Karpas-422 (cell line): Measurements from ENCODE around the gene PTPRK. TPM values are rescaled to one million over a fixed set of nuclear protein-coding genes. Genes with fewer than 3 reads are reported as not detected.

Experiments used
- DNase-seq: peaks from one replicate; pipeline ENCODE4 v3.0.0-alpha.2; 2015
- H2AFZ ChIP-seq: fragments of 200-600 bp; sonication (generic); 2 replicates; pipeline ENCODE4 v1.6.1; 2014; ENCODE audit warnings: antibody characterized with exemption, low read length, mixed read lengths
- H3K27ac ChIP-seq: fragments of 200-600 bp; sonication (generic); 2 replicates; pipeline ENCODE4 v1.5.1; 2014; ENCODE audit warnings: mild to moderate bottlenecking, low read length, moderate library complexity
- H3K27me3 ChIP-seq: fragments of 200-600 bp; sonication (generic); 2 replicates; pipeline ENCODE4 v1.6.1; 2014; ENCODE audit warnings: low read length, mixed read lengths
- H3K36me3 ChIP-seq: fragments of 200-600 bp; sonication (generic); 2 replicates; pipeline ENCODE4 v1.6.1; 2014; ENCODE audit warnings: low read length, mixed read lengths; ENCODE audit not compliant: insufficient read depth
- H3K4me1 ChIP-seq: fragments of 200-600 bp; sonication (generic); 2 replicates; pipeline ENCODE4 v1.6.1; 2014; ENCODE audit warnings: mild to moderate bottlenecking, low read length, mixed read lengths
- H3K4me2 ChIP-seq: fragments of 200-600 bp; sonication (generic); 2 replicates; pipeline ENCODE4 v1.6.1; 2014; ENCODE audit warnings: low read length, low read depth, mild to moderate bottlenecking; ENCODE audit not compliant: poor library complexity, severe bottlenecking
- H3K4me3 ChIP-seq: fragments of 200-600 bp; sonication (generic); 2 replicates; pipeline ENCODE4 v1.5.1; 2014; ENCODE audit warnings: mild to moderate bottlenecking, antibody characterized with exemption, low read length, mixed read lengths
- H3K79me2 ChIP-seq: fragments of 200-600 bp; sonication (generic); 2 replicates; pipeline ENCODE4 v1.6.1; 2014; ENCODE audit warnings: mild to moderate bottlenecking, low read length, mixed read lengths
- H3K9ac ChIP-seq: fragments of 200-600 bp; sonication (generic); 2 replicates; pipeline ENCODE4 v1.6.0; 2014; ENCODE audit warnings: low read length
- H3K9me2 ChIP-seq: fragments of 200-600 bp; sonication (generic), shearing (Covaris generic); replicated peaks from 2 replicates; pipeline ENCODE4 v1.6.0; 2014; ENCODE audit warnings: mild to moderate bottlenecking, low read length, moderate library complexity; ENCODE audit not compliant: insufficient read depth
- H3K9me3 ChIP-seq: fragments of 300-700, 200-600 bp; sonication (generic); 2 replicates; pipeline ENCODE4 v1.6.1; 2014; ENCODE audit warnings: low read length, mixed read lengths
- H4K20me1 ChIP-seq: fragments of 200-600 bp; sonication (generic); 2 replicates; pipeline ENCODE4 v1.6.1; 2014; ENCODE audit warnings: mild to moderate bottlenecking, antibody characterized with exemption, low read length, low read depth; ENCODE audit not compliant: insufficient read depth
- total RNA-seq: library from RNA; depleted of rRNA; stranded (reverse); fragments of >200 nt; shearing (Covaris generic); gene quantifications from 2 replicates; pipeline ENCODE4 v1.2.3, GENCODE V29; 2014; ENCODE audit warnings: low replicate concordance

The PTPRK gene
- total RNA-seq, 1 experiment from 2014 or later, result 0.04 TPM

GRCh38 chr6:128327890-128328289 is 192.5 kb downstream of the PTPRK start:
- peak; percentile 78 for DNase-seq
- Histone ChIP-seq H3K4me1 (no peaks in the 10 kb centered on the region), H3K9ac (no peak overlapping the region), H2AFZ (no peak overlapping the region), H3K9me2 (no peaks in the 10 kb centered on the region), H3K79me2 (no peaks in the 10 kb centered on the region), H3K4me2 (no peak overlapping the region), H3K27ac (no peak overlapping the region), H3K4me3 (no peak overlapping the region), H4K20me1 (no peaks in the 10 kb centered on the region), H3K27me3 (no peaks in the 10 kb centered on the region), H3K36me3 (no peaks in the 10 kb centered on the region), H3K9me3 (peaks cover 7% of the 10 kb centered on the region; the same call in 1 of the 2 replicates)

- no peaks in the 10 kb centered on the region for H3K4me1 ChIP-seq
- H3K9me2 ChIP-seq, result no peaks in the 10 kb centered on the region
- H4K20me1 ChIP-seq, result no peaks in the 10 kb centered on the region
- H3K4me3 ChIP-seq, result no peak overlapping the region
- no peak overlapping the region for H3K4me2 ChIP-seq
- H3K27ac ChIP-seq, result no peak overlapping the region
- DNase-seq, result no peak
- H3K79me2 ChIP-seq, result no peaks in the 10 kb centered on the region
- no peak overlapping the region for H2AFZ ChIP-seq
- H3K36me3 ChIP-seq, result no peaks in the 10 kb centered on the region
- peaks cover 1% of the 10 kb centered on the region for H3K9me3 ChIP-seq
- no peak overlapping the region for H3K9ac ChIP-seq
- no peaks in the 10 kb centered on the region for H3K27me3 ChIP-seq
Observed at GRCh38 chr6:128323011-128323410, 197.4 kb downstream of the PTPRK start.

GRCh38 chr6:128319946-128320345 is 200.5 kb downstream of the PTPRK start:
- no peak for DNase-seq
- Histone ChIP-seq H3K4me1 (no peaks in the 10 kb centered on the region), H3K9me2 (no peaks in the 10 kb centered on the region), H3K79me2 (no peaks in the 10 kb centered on the region), H3K4me2 (no peak overlapping the region), H2AFZ (no peak overlapping the region), H3K4me3 (no peak overlapping the region), H3K9ac (no peak overlapping the region), H4K20me1 (no peaks in the 10 kb centered on the region), H3K9me3 (peaks cover 4% of the 10 kb centered on the region), H3K27ac (no peak overlapping the region), H3K27me3 (no peaks in the 10 kb centered on the region), H3K36me3 (no peaks in the 10 kb centered on the region)

- no peak overlapping the region for H3K9ac ChIP-seq
- no peak overlapping the region for H3K4me3 ChIP-seq
- peaks cover 7% of the 10 kb centered on the region for H3K9me3 ChIP-seq
- DNase-seq, result no peak
- no peaks in the 10 kb centered on the region for H3K9me2 ChIP-seq
- no peaks in the 10 kb centered on the region for H3K27me3 ChIP-seq
- no peaks in the 10 kb centered on the region for H3K79me2 ChIP-seq
- no peaks in the 10 kb centered on the region for H3K36me3 ChIP-seq
- no peaks in the 10 kb centered on the region for H3K4me1 ChIP-seq
- no peak overlapping the region for H3K27ac ChIP-seq
- H2AFZ ChIP-seq, result no peak overlapping the region
- no peaks in the 10 kb centered on the region for H4K20me1 ChIP-seq
- H3K4me2 ChIP-seq, result no peak overlapping the region
Observed at GRCh38 chr6:128319157-128319556, 201.2 kb downstream of the PTPRK start.

GRCh38 chr6:128316258-128316929 is 204.0 kb downstream of the PTPRK start:
- Histone ChIP-seq H3K79me2 (no peaks in the 10 kb centered on the region), H4K20me1 (no peaks in the 10 kb centered on the region), H3K4me3 (no peak overlapping the region), H3K36me3 (no peaks in the 10 kb centered on the region), H3K9me2 (no peaks in the 10 kb centered on the region), H3K4me2 (no peak overlapping the region), H3K27ac (no peak overlapping the region), H3K4me1 (no peaks in the 10 kb centered on the region), H3K9me3 (peaks cover 7% of the 10 kb centered on the region), H3K27me3 (no peaks in the 10 kb centered on the region), H3K9ac (no peak overlapping the region), H2AFZ (no peak overlapping the region)
- DNase-seq, result no peak

GRCh38 chr6:128314190-128314589 is 206.2 kb downstream of the PTPRK start:
- Histone ChIP-seq H3K27me3 (no peaks in the 10 kb centered on the region), H3K9me2 (no peaks in the 10 kb centered on the region), H3K79me2 (no peaks in the 10 kb centered on the region), H3K9me3 (peaks cover 7% of the 10 kb centered on the region), H3K4me3 (no peak overlapping the region), H2AFZ (no peak overlapping the region), H3K27ac (no peak overlapping the region), H3K4me1 (no peaks in the 10 kb centered on the region), H3K4me2 (no peak overlapping the region), H4K20me1 (no peaks in the 10 kb centered on the region), H3K36me3 (no peaks in the 10 kb centered on the region), H3K9ac (no peak overlapping the region)
- no peak for DNase-seq

- Histone ChIP-seq H3K4me2 (no peak overlapping the region), H3K9ac (no peak overlapping the region), H4K20me1 (no peaks in the 10 kb centered on the region), H3K79me2 (no peaks in the 10 kb centered on the region), H3K4me3 (no peak overlapping the region), H3K36me3 (no peaks in the 10 kb centered on the region), H3K4me1 (no peaks in the 10 kb centered on the region), H2AFZ (no peak overlapping the region), H3K9me2 (no peaks in the 10 kb centered on the region), H3K27me3 (no peaks in the 10 kb centered on the region), H3K9me3 (peaks cover 7% of the 10 kb centered on the region; the same call in 1 of the 2 replicates), H3K27ac (no peak overlapping the region)
- no peak for DNase-seq
Observed at GRCh38 chr6:128311944-128312570, 208.3 kb downstream of the PTPRK start.

- no peak overlapping the region for H3K9ac ChIP-seq
- no peaks in the 10 kb centered on the region for H3K9me2 ChIP-seq
- no peaks in the 10 kb centered on the region for H3K4me1 ChIP-seq
- H3K9me3 ChIP-seq, result peaks cover 12% of the 10 kb centered on the region
- H3K79me2 ChIP-seq, result no peaks in the 10 kb centered on the region
- no peak overlapping the region for H2AFZ ChIP-seq
- H3K4me2 ChIP-seq, result no peak overlapping the region
- H3K27ac ChIP-seq, result no peak overlapping the region
- H3K4me3 ChIP-seq, result no peak overlapping the region
- DNase-seq, result no peak
- no peaks in the 10 kb centered on the region for H3K36me3 ChIP-seq
- no peaks in the 10 kb centered on the region for H3K27me3 ChIP-seq
- no peaks in the 10 kb centered on the region for H4K20me1 ChIP-seq
Observed at GRCh38 chr6:128310451-128310850, 209.9 kb downstream of the PTPRK start.
